ENCODE measurements around the gene SMARCA5.
A peak's percentile ranks its signal among the peaks of the same experiment; 100 is the strongest.
"Not testable (repeated sequence)": the region's sequence is repeated elsewhere in the genome, so short reads cannot be mapped to it uniquely, and the experiment has no call there.

The SMARCA5 gene

GRCh38 chr4:143514169-143514495 is 630 bp downstream of the SMARCA5 start:
- no peak for TF ChIP-seq CTCF (conservative IDR thresholded peaks at IDR 0.05; ENCODE audit: low read length)
- peak overlapping the region; percentile 82 for H3K4me3 ChIP-seq (ENCODE audit: low read length)
- DNase-seq (ENCODE audit: low read depth): no peak

GRCh38 chr4:143514497-143514896 is 995 bp downstream of the SMARCA5 start:
- H3K4me3 ChIP-seq (ENCODE audit: low read length): peak overlapping the region; percentile 82
- TF ChIP-seq CTCF (conservative IDR thresholded peaks at IDR 0.05; ENCODE audit: low read length): no peak
- DNase-seq (ENCODE audit: low read depth): peak; percentile 45

- no peak for TF ChIP-seq CTCF (conservative IDR thresholded peaks at IDR 0.05; ENCODE audit: low read length)
- no peak for DNase-seq (ENCODE audit: low read depth)
- H3K4me3 ChIP-seq (ENCODE audit: low read length): peak overlapping the region; percentile 82
Measured at GRCh38 chr4:143514901-143515300, 1.4 kb downstream of the SMARCA5 start.

- no peak overlapping the region; the same call in 1 of the 2 replicates for H3K4me3 ChIP-seq (ENCODE audit: low read length)
- no peak for DNase-seq (ENCODE audit: low read depth)
- TF ChIP-seq CTCF (conservative IDR thresholded peaks at IDR 0.05; ENCODE audit: low read length): no peak
Measured at GRCh38 chr4:143515905-143516304, 2.4 kb downstream of the SMARCA5 start.

- no peak for DNase-seq (ENCODE audit: low read depth)
- TF ChIP-seq CTCF (conservative IDR thresholded peaks at IDR 0.05; ENCODE audit: low read length): no peak
- no peak overlapping the region for H3K4me3 ChIP-seq (ENCODE audit: low read length)
Measured at GRCh38 chr4:143517764-143518163, 4.3 kb downstream of the SMARCA5 start.

GRCh38 chr4:143524211-143524610 is 10.7 kb downstream of the SMARCA5 start:
- no peak overlapping the region for H3K4me3 ChIP-seq (ENCODE audit: low read length)
- TF ChIP-seq CTCF (conservative IDR thresholded peaks at IDR 0.05; ENCODE audit: low read length): no peak
- no peak for DNase-seq (ENCODE audit: low read depth)

- not testable (repeated sequence) for H3K4me3 ChIP-seq (ENCODE audit: low read length); DNase-seq (ENCODE audit: low read depth)
Measured at GRCh38 chr4:143528046-143528445, 14.5 kb downstream of the SMARCA5 start.

GRCh38 chr4:143531380-143531779 is 17.9 kb downstream of the SMARCA5 start:
- no peak for DNase-seq (ENCODE audit: low read depth)
- TF ChIP-seq CTCF (conservative IDR thresholded peaks at IDR 0.05; ENCODE audit: low read length): peak; percentile 42
- H3K4me3 ChIP-seq (ENCODE audit: low read length): no peak overlapping the region
